Measurements from ENCODE around the gene OR5H2. TPM values are rescaled to one million over a fixed set of nuclear protein-coding genes. Genes with fewer than 3 reads are reported as not detected.

Gene OR5H2
- total RNA-seq, 1 donor from 2014 or later: not detected

- H3K4me1 Mint-ChIP-seq (ENCODE audit: low read depth, unreplicated experiment): no peaks in the 10 kb centered on the region
- FAIRE-seq: no peak
These were observed 22.6 kb upstream of the OR5H2 start for GRCh38 chr3:98259707-98260106.

GRCh38 chr3:98262046-98262445, 20.3 kb upstream of the OR5H2 start:
- Histone ChIP-seq H2AFZ (ENCODE audit: low read depth, low read length) (no peak overlapping the region), H3K4me3 (ENCODE audit: insufficient read depth, low read depth, low read length) (no peak overlapping the region)

More at GRCh38 chr3:98259707-98260106, 22.6 kb upstream of the OR5H2 start:
- no peak overlapping the region for H3K4me3 ChIP-seq (ENCODE audit: insufficient read depth, low read depth, low read length)
- H3K4me1 ChIP-seq (ENCODE audit: insufficient read depth, low read length): no peaks in the 10 kb centered on the region
- no peaks in the 10 kb centered on the region for H3K36me3 Mint-ChIP-seq (ENCODE audit: low read depth, unreplicated experiment)
- DNase-seq (ENCODE audit: low read depth): no peak
- H3K27ac ChIP-seq (ENCODE audit: low read depth, low read length): no peak overlapping the region
- no peak overlapping the region for H3K4me2 ChIP-seq (ENCODE audit: low read length)
- no peaks in the 10 kb centered on the region for H3K79me2 ChIP-seq (ENCODE audit: insufficient read depth, low read length)
- H4K20me1 ChIP-seq (ENCODE audit: insufficient read depth, low read length): no peaks in the 10 kb centered on the region
- H3K36me3 ChIP-seq (ENCODE audit: insufficient read depth, low read length): no peaks in the 10 kb centered on the region
- no peaks in the 10 kb centered on the region for H3K9me3 ChIP-seq (ENCODE audit: insufficient read depth, low read depth, low read length)
- no peaks in the 10 kb centered on the region for H3K27me3 ChIP-seq (ENCODE audit: insufficient read depth, low read length)
- TF ChIP-seq EZH2 (IDR thresholded peaks at IDR 0.05; ENCODE audit: insufficient read depth, low read length) (no peak), CTCF (IDR thresholded peaks at IDR 0.05; ENCODE audit: insufficient read depth, low read depth, low read length) (no peak)
- no peak overlapping the region for H2AFZ ChIP-seq (ENCODE audit: low read depth, low read length)
- no peaks in the 10 kb centered on the region for H3K27me3 Mint-ChIP-seq (ENCODE audit: low read depth, unreplicated experiment)
- no peak overlapping the region for H3K27ac Mint-ChIP-seq (ENCODE audit: unreplicated experiment)
- H3K9me3 Mint-ChIP-seq (ENCODE audit: unreplicated experiment): no peaks in the 10 kb centered on the region
- no peak overlapping the region for H3K9ac ChIP-seq (ENCODE audit: low read length)
- no peak overlapping the region for H3K4me3 Mint-ChIP-seq (ENCODE audit: unreplicated experiment)

More at GRCh38 chr3:98262046-98262445, 20.3 kb upstream of the OR5H2 start:
- no peaks in the 10 kb centered on the region for H3K27me3 ChIP-seq (ENCODE audit: insufficient read depth, low read length)
- Mint-ChIP-seq H3K36me3 (ENCODE audit: low read depth, unreplicated experiment) (no peaks in the 10 kb centered on the region), H3K9me3 (ENCODE audit: unreplicated experiment) (no peaks in the 10 kb centered on the region), H3K27ac (ENCODE audit: unreplicated experiment) (no peak overlapping the region), H3K4me3 (ENCODE audit: unreplicated experiment) (no peak overlapping the region), H3K27me3 (ENCODE audit: low read depth, unreplicated experiment) (no peaks in the 10 kb centered on the region), H3K4me1 (ENCODE audit: low read depth, unreplicated experiment) (no peaks in the 10 kb centered on the region)
- DNase-seq (ENCODE audit: low read depth): no peak
- FAIRE-seq: no peak
- no peaks in the 10 kb centered on the region for H3K9me3 ChIP-seq (ENCODE audit: insufficient read depth, low read depth, low read length)
- no peaks in the 10 kb centered on the region for H3K4me1 ChIP-seq (ENCODE audit: insufficient read depth, low read length)
- no peaks in the 10 kb centered on the region for H3K36me3 ChIP-seq (ENCODE audit: insufficient read depth, low read length)
- no peak overlapping the region for H3K9ac ChIP-seq (ENCODE audit: low read length)
- H3K4me2 ChIP-seq (ENCODE audit: low read length): no peak overlapping the region
- H3K27ac ChIP-seq (ENCODE audit: low read depth, low read length): no peak overlapping the region
- no peak for TF ChIP-seq EZH2 (IDR thresholded peaks at IDR 0.05; ENCODE audit: insufficient read depth, low read length)
- TF ChIP-seq CTCF (IDR thresholded peaks at IDR 0.05; ENCODE audit: insufficient read depth, low read depth, low read length): no peak
- no peaks in the 10 kb centered on the region for H4K20me1 ChIP-seq (ENCODE audit: insufficient read depth, low read length)
- H3K79me2 ChIP-seq (ENCODE audit: insufficient read depth, low read length): no peaks in the 10 kb centered on the region

Data from astrocyte (in vitro differentiated cells and primary cell).